ENCODE data around the gene MAP4K4. TPM values are rescaled to one million over a fixed set of nuclear protein-coding genes. Genes with fewer than 3 reads are reported as not detected.

MAP4K4 gene
- total RNA-seq, 1 donor from 2014 or later: 49.9 TPM

DNA sequence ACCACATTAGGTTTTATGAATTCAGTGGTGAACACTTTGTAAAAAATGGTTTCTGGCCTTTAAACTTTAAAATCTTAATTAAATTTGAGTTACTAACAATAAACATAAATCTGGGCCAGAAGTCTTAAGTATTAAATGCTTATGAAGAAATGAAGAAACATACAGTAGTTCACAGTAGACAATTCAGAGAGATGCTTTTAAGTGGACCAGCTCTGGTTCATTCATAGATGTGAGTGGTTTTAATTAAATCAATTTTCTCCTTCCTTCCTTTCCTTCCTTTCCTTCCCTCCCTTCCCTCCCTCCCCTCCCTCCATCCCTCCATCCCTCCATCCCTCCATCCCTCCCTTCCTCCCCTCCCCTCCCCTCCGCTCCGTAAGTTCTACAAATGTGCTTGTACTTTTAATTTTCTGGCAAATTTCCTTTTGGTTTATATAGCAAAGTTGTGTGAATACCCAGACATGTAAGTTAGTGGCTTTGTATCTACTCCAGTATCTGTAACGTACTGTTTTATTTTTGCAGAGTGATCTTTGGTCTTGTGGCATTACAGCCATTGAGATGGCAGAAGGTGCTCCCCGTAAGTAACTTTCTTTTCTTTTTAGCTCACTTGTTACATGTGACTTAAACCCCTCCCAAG lies 136.5 kb downstream of the MAP4K4 start:
- DNase-seq (ENCODE audit: low spot score): no peak

DNA sequence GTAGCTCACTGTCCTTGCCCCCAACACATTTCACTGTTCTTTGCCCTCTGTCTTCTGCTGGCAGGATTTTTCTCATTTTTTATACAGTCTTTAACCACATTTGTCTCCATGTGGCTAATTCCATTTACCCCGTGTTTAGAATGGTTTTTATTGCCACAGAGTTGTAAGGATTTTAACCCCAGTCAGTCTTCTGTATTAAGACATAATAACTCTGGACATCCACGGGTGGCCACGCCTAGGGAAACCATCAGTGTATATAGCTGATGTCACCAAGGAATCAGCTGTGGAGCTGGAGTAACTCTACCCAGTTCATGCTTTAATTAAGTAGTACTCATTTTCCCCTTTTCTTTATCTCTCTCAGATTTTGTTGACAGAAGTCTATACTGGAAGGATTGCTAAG lies 139.8 kb downstream of the MAP4K4 start:
- DNase-seq (ENCODE audit: low spot score): no peak

DNA sequence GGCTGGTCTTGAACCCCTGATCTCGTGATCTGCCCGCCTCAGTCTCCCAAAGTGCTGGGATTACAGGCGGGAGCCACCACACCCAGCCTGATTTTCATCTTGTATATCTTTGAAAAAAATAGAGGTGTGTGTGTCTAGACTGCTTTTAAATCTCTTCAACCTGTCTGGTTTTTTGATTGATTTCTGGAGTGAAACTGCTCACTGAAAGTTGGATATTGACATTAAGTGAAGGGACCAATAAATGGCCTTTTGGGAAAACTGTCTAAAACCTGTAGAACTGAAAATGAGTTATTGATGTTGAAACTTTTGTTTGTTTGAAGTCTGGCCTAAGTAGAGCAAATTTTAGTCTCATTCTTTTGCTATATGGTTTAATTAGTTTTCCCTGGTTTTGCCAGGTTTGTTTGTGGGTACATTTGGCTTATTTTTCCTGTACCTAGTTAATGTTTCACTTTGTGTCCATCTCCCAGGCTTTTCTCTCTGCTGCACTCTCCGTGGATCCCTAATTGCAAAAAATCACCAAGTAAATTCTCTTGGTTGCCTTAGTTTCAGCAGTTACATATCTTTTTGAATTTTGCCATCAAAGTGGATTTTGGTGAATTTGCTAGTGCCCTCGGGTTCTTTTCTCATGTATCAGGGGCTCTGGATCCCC lies 144.3 kb downstream of the MAP4K4 start:
- no peak for DNase-seq (ENCODE audit: low spot score)

DNA sequence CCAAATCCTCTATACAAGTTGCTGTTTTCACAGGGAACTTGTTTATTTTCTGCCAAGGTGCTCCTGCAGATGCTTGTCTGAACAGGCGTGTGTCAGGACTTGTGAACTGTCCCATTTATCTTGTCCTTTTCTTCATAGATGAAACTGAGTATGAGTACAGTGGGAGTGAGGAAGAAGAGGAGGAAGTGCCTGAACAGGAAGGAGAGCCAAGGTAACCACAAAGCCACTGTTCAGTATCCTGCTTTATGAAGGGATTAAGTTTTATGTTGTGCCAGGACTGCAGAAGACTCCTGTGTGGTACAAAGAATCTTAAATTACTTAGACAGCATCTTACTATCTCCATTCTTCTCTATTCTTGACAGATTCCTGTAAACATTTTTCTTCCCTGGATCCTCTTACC lies 145.0 kb downstream of the MAP4K4 start:
- DNase-seq (ENCODE audit: low spot score): no peak

DNA sequence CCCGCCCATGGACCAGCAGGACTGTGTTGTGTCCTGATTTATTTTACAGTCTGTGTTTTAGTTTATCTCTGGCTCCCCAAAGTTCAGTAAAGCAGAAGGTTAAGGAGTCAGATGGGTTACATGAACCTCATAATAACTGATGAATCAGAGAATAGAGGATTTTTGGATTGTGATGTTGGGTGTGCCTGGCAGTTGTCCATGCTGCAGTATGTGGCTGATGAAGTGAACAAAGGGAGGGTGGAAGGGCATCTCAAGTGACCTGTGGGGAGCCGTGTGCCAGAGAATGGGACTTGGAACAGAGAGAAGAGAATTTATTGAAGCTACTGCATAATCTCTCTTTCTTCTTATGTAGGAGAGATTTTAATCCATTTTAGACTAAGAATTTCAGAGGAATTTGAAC lies 145.5 kb downstream of the MAP4K4 start:
- no peak for DNase-seq (ENCODE audit: low spot score)

DNA sequence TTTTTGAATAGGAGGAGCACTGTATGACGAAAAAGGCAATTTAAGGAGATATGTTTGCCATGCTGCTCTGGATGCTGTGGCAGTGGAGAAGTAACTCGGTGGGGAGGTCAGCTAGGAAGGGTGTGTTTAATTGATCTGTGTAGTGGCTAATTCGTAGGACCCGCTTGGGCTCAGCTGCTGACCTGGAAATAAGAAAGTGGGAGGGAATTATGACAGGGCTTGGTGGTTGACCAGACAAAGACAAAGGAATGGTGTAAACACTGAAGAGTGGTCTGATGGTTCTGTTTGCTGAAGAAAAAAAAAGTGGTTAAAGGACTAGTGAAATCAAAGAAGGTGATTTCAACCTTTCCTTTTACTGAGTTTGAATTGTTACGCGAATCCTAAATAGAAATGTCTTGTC lies 146.0 kb downstream of the MAP4K4 start:
- no peak for DNase-seq (ENCODE audit: low spot score)

DNA sequence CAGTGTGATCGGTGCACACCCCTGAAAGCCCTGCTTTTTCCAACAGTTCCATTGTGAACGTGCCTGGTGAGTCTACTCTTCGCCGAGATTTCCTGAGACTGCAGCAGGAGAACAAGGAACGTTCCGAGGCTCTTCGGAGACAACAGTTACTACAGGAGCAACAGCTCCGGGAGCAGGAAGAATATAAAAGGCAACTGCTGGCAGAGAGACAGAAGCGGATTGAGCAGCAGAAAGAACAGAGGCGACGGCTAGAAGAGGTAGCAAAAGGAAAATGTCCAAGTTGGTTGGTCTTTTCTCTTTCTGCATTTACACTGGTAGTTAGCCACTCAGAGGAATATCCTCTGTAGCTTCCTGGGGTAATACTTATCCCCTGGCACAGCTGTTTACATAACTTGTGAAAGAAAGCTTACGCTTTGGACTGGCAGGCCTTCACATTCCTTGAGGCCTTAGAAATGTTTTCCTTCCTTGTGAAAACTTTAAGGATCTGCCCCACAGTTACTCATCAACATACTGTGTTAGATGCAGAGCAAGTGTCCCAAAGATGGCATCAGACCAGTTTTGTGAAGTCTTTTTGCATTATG lies 146.6 kb downstream of the MAP4K4 start:
- DNase-seq (ENCODE audit: low spot score): no peak

DNA sequence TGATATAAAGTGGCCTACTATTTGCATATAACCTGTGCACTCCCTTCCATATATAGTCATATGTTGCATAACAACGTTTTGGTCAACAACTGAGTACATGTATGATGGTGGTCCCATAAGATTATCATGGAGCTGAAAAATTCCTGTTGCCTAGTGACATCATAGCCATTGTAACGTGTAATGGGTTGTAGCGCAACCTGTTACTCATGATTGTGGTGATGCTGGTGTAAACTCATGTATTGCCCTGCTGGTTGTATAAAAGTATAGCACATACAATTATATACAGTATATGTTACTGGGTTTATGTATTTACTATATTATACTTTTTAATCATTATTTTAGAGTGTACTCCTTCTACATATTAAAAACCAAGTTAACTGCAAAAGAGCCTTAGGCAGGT lies 149.5 kb downstream of the MAP4K4 start:
- no peak for DNase-seq (ENCODE audit: low spot score)

DNA sequence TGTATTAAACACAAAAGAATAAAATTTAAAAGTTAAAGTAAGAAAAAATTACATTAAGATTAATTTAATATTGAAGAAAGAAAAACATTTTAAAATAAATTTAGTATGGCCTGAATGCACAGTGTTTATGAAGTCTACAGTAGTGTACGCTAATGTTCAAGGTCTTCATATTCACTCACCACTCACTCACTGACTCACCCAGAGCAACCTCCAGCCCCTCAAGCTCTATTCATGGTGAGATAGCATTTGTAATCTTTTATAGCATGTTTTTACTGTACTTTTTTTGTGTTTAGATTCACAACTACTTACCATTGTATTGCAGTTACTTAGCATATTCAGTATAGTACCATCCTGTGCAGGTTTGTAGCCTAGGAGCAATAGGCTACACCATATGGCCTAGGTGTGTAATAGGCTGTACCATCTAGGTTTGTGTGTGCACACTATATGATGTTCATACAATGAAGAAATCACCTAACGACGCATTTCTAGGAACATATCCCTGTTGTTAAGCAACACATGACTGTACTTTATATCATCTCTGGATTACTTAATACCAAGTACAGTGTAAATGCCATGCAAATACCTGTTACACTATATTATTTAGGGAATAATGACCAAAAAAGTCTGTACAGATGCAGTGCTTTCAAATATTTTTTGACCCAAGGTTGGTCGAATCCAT lies 150.3 kb downstream of the MAP4K4 start:
- DNase-seq (ENCODE audit: low spot score): no peak

DNA sequence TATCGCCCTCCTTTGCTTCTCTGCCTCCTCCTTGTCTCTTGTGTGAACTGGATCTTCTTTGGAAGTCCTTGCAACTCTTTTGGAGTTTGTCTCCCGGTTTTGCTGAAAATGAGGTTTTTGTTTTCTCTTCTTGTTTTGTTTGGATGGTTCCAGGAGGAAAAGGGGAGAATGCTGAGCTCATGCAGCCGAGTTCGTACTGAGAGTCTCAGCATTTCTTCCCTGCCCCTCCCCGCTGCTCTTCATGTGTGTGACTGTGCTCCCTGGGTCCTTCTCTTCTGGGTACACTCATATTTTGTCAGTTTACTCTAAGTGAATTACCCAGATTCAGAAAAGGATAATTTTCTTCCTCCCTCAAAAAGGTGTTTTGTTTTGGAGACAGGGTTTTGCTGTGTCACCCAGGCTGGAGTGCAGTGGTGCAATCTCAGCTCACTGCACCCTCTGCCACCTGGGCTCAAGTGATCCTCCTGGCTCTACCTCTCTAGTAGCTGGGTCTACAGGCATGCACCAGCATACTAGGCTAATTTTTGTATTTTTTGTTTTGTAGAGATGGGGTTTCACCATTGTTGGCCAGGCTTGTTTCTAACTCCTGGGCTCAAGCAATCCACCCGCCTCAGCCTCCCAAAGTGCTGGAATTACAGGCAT lies 151.4 kb downstream of the MAP4K4 start:
- DNase-seq (ENCODE audit: low spot score): no peak

DNA sequence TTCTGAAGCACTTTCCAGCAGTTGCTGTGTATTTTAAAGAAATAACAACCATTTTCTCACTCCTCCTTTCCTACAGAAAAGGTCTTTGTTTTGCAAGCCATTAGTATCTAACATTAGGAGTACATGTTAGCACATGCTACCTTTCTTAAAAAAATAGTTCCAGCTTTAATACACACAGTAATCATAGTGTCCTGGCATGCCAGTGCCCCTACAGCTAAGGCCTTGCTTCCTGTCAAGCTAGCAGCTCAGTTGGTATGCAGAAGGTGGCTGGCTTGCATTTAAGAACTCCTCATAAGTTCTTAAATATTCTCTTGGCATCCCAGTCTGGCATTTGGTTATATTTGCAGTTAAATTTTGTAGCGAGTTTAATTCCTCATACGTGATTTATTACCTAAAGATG lies 152.9 kb downstream of the MAP4K4 start:
- no peak for DNase-seq (ENCODE audit: low spot score)

DNA sequence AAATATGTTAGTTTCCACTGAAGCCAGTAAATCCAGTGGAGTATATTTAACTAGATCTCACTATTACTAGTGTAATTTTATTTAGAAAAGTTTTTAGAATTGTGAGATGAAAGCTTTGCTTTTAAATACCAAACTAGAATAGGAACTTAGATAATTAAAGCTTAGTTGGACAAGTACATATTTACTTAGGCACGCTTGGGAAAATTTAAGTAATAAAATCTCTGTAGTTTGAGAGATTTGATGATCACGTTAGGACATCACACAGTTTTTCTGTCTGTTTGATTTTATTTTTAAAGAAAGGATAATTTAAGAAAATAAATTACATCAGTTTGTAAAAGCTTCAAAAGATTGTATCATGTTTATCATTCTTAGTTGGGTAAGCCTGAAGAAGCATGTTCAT lies 153.5 kb downstream of the MAP4K4 start:
- DNase-seq (ENCODE audit: low spot score): no peak

DNA sequence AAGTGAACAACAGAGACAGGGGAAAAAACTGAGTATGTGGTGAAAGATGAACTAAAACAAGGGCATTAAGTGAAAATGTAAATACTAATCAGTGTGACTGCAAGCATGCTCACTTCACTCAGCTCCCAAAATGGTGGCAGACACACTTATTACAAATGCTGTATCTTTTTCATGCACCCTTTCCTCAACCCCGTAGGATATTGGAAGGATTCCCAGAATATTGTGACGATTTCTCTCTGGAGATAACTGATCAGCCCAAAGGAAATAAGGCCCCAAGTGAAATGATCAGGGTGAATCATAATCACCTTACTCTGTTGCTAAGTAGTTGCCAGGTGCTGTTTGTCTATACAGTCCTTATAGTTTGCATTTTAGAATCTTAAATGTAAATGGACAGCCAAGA lies 155.3 kb downstream of the MAP4K4 start:
- DNase-seq (ENCODE audit: low spot score): no peak

DNA sequence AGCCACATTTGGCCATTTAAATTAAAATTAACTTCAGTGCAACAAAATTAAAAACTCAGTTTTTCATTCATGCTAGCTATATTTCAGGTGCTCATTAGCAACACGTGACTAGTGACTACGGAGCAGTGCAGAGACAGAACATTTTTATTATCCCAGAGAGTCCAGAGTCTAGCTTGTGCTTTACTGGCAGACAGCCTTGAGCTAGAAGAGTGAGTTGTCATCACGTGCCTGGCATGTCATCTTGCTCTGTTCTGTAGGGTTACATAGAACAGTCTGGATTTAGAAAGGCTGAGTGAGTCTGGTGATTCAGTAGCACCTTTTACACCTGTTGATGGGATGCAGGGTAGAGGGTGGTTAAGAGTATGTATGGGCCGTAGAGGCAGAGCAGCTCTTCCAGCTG lies 157.4 kb downstream of the MAP4K4 start:
- DNase-seq (ENCODE audit: low spot score): no peak

DNA sequence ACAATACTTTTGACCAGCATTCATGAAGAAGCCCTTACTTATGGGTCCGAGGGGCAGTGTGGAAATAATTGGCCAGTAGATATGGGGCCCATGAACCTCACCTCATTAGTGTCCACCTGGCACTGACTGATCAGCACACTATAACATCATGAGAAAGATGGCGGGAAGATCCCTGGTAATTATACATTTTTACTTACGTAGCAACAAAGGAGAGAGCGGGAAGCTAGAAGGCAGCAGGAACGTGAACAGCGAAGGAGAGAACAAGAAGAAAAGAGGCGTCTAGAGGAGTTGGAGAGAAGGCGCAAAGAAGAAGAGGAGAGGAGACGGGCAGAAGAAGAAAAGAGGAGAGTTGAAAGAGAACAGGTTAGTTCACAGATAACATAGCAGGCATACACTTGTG lies 158.3 kb downstream of the MAP4K4 start:
- DNase-seq (ENCODE audit: low spot score): no peak

DNA sequence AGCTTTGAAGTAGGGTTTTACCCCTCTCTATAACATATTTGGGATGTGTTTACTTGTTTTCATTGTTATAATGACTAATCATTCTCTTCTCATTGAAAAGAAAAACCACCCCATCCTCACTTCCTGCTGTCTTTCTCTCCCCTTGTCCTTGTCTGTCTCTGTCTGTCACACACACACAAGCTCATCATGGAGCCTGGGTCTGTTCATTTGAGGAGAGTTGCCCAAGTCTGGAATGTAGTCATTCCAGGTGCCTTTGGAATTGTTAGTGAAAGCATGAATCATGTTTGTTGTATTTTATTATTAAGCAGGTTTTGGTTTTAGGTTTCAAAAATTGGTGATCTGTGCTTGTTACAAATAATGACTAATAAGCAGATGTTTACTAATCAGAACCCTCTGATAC lies 160.7 kb downstream of the MAP4K4 start:
- no peak for DNase-seq (ENCODE audit: low spot score)

DNA sequence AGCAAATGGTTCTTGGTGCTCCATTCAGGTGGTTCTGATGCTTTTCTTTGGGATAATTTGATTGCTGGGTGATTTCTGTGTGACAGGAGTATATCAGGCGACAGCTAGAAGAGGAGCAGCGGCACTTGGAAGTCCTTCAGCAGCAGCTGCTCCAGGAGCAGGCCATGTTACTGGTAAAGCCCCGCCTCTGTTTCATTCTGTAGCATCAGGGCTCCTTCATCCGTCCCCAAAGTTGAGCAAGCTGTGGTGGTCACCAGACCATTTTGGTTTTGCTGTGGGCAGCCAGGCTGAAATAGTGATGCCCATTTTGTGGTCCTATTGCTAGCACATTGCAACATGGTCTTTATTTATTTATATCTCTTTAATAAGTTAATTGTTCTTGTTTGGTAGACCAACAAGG lies 161.4 kb downstream of the MAP4K4 start:
- no peak for DNase-seq (ENCODE audit: low spot score)

DNA sequence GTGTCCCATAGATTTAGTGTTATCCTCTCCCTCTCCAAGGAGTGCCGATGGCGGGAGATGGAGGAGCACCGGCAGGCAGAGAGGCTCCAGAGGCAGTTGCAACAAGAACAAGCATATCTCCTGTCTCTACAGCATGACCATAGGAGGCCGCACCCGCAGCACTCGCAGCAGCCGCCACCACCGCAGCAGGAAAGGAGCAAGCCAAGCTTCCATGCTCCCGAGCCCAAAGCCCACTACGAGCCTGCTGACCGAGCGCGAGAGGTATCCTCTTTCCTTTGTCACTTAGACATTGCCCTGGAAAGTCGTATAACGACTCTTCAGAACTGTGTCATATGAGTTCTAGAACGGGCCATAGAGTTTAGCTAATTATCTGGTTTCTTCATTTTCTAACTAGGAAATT lies 162.1 kb downstream of the MAP4K4 start:
- no peak for DNase-seq (ENCODE audit: low spot score)

DNA sequence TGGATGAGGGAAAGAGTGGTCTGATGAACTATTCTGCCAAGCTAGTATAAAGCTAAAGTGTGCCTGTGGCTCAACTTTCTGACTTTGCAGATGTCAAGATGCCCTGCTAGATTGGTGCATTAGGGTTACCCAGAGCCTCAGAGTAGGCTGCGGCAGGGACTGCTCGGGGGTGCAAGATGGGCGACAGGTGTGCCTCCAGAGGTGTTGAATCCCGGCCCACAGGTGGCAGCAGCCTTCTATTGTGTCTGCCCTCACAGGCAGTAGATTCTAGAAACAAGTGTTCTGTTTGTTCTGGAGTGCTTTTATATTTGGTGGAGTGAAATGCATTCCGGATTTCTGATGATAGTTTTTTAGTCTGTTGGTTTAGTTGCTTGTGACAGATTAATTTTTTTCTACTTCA lies 162.7 kb downstream of the MAP4K4 start:
- DNase-seq (ENCODE audit: low spot score): no peak

DNA sequence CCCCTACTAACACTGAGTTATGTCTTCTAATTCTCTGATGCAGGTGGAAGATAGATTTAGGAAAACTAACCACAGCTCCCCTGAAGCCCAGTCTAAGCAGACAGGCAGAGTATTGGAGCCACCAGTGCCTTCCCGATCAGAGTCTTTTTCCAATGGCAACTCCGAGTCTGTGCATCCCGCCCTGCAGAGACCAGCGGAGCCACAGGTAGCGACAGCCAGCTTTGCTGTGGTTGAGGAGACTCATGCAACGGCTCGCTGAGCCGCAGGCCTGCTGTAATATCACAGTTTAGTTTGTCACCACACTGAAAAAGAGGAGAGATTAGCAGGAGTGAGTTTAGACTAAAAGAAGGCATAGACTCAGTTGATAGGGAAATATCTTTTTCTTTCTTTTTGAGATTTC lies 163.3 kb downstream of the MAP4K4 start:
- no peak for DNase-seq (ENCODE audit: low spot score)

DNA sequence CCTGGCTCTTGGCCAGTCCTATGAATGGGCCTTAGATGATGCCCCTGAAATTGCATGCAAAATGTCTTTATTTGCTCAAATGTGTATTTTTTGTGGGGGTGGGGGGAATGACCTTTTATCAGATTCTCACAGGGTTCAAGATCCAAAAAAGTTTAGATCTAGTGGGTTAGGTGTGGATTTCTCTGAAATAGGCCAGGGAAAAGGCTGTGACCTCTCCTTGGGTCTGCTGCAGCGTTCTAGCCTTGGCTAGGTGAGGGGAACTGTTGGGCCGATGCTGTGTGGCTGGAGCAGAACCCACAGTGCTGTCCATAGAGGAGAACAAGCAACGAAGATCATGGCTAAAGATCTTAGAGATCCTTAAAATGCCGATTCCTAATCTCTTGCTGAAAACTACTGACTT lies 163.9 kb downstream of the MAP4K4 start:
- no peak for DNase-seq (ENCODE audit: low spot score)

DNA sequence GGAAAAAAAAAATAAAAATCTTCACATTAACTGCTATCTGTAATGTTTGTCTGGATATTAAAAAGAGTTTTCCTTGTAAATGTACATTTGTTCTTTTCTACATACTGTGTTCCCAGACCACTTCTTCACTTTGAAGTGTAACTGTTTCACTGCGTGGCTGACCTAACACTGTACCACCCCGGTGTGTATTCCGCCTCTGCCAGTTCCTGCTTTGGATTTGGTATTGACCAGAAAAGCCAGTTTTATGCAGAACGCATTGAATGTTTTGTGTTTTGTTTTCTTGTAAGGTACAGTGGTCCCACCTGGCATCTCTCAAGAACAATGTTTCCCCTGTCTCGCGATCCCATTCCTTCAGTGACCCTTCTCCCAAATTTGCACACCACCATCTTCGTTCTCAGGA lies 166.0 kb downstream of the MAP4K4 start:
- DNase-seq (ENCODE audit: low spot score): no peak

DNA sequence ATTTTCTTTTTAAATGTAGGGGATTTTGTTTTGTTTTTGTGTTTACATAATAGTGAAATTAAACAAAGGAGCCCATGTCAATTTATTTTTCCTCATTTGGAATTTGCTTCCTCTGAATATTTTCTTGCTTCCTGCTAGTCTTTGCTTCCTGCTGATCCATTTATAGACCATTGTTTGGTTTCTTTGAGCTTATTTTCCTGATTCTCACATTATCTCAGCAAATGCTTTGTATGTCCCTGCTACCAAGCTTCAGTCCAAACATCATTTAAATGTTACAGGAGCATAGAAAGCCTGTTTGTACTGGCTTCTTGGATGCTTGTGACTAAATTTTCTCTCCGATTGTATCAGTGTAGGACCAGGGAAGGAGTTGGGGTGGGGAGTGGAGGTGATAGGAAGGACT lies 166.9 kb downstream of the MAP4K4 start:
- no peak for DNase-seq (ENCODE audit: low spot score)

All from ureter (tissue), 1 donor.